Trophoblast cell (in vitro differentiated cells and primary cell): Measurements from ENCODE around the gene TEKT1.

Source experiments
- DNase-seq, 2 donors: peaks; one replicate each; pipeline ENCODE4 v3.0.0-alpha.2; 2016
- H2AFZ ChIP-seq: 2 replicates; pipeline ENCODE4 v1.6.1; 2013; ENCODE audit warnings: low read length, moderate library complexity, mild to moderate bottlenecking; ENCODE audit not compliant: insufficient read depth, poor library complexity
- H2AK5ac ChIP-seq: 2 replicates; pipeline ENCODE4 v1.6.1; 2013; ENCODE audit warnings: mild to moderate bottlenecking, low read length
- H2BK120ac ChIP-seq: 2 replicates; pipeline ENCODE4 v1.6.1; 2013; ENCODE audit warnings: low read length, mild to moderate bottlenecking, moderate library complexity; ENCODE audit not compliant: insufficient read depth, poor library complexity
- H2BK12ac ChIP-seq: 2 replicates; pipeline ENCODE4 v1.6.1; 2013; ENCODE audit warnings: mild to moderate bottlenecking, low read length, moderate library complexity
- H2BK5ac ChIP-seq: 2 replicates; pipeline ENCODE4 v1.6.1; 2013; ENCODE audit warnings: low read length, low read depth, moderate library complexity, mild to moderate bottlenecking; ENCODE audit not compliant: poor library complexity
- H3K14ac ChIP-seq: 2 replicates; pipeline ENCODE4 v1.6.1; 2013; ENCODE audit warnings: mild to moderate bottlenecking, low read length
- H3K18ac ChIP-seq: 2 replicates; pipeline ENCODE4 v1.6.1; 2013; ENCODE audit warnings: mild to moderate bottlenecking, low read length
- H3K23ac ChIP-seq: 2 replicates; pipeline ENCODE4 v1.6.1; 2013; ENCODE audit warnings: low read length
- H3K27ac ChIP-seq: 2 replicates; pipeline ENCODE4 v1.5.1; 2013; ENCODE audit warnings: low read depth, mild to moderate bottlenecking, inconsistent platforms, low read length, moderate library complexity
- H3K27me3 ChIP-seq: 2 replicates; pipeline ENCODE4 v1.6.1; 2013; ENCODE audit warnings: inconsistent platforms, mild to moderate bottlenecking, low read length, moderate library complexity; ENCODE audit not compliant: insufficient read depth
- H3K36me3 ChIP-seq, 2 experiments: 1 replicate in 1 of 2; 2 replicates in 1 of 2; pipeline ENCODE4 v1.6.1; 2013; ENCODE audit warnings: low read length in 2 of 2, mild to moderate bottlenecking in 2 of 2, moderate library complexity in 1 of 2; ENCODE audit not compliant: insufficient read depth in 2 of 2, control insufficient read depth in 1 of 2
- H3K4ac ChIP-seq: 2 replicates; pipeline ENCODE4 v1.6.1; 2013; ENCODE audit warnings: low read depth, mild to moderate bottlenecking, low read length, moderate library complexity
- H3K4me1 ChIP-seq, 2 experiments: 1 replicate in 1 of 2; 2 replicates in 1 of 2; pipeline ENCODE4 v1.6.1; 2013; ENCODE audit warnings: low read length in 2 of 2, mild to moderate bottlenecking in 2 of 2, moderate library complexity in 1 of 2; ENCODE audit not compliant: insufficient read depth in 2 of 2, control insufficient read depth in 1 of 2
- H3K4me2 ChIP-seq: 2 replicates; pipeline ENCODE4 v1.6.1; 2013; ENCODE audit warnings: inconsistent platforms, mild to moderate bottlenecking, low read length, moderate library complexity
- H3K4me3 ChIP-seq: 2 replicates; pipeline ENCODE4 v1.5.1; 2013; ENCODE audit warnings: mild to moderate bottlenecking, low read depth, low read length, inconsistent platforms
- H3K79me1 ChIP-seq: one replicate; pipeline ENCODE4 v1.6.1; 2013; ENCODE audit warnings: low read length
- H3K79me2 ChIP-seq: 2 replicates; pipeline ENCODE4 v1.6.1; 2013; ENCODE audit warnings: low read length, mild to moderate bottlenecking; ENCODE audit not compliant: control insufficient read depth, insufficient read depth, poor library complexity
- H3K9ac ChIP-seq: 2 replicates; pipeline ENCODE4 v1.6.1; 2013; ENCODE audit warnings: mild to moderate bottlenecking, low read length
- H3K9me3 ChIP-seq: 2 replicates; pipeline ENCODE4 v1.6.1; 2013; ENCODE audit warnings: low read depth, mild to moderate bottlenecking, control low read depth, inconsistent platforms, low read length; ENCODE audit not compliant: insufficient read depth
- H4K12ac ChIP-seq: 2 replicates; pipeline ENCODE4 v1.6.1; 2013; ENCODE audit warnings: low read depth, mild to moderate bottlenecking, low read length, moderate library complexity
- H4K8ac ChIP-seq: 2 replicates; pipeline ENCODE4 v1.6.1; 2013; ENCODE audit warnings: low read depth, mild to moderate bottlenecking, low read length, moderate library complexity
- H4K91ac ChIP-seq: one replicate; pipeline ENCODE4 v1.6.1; 2013; ENCODE audit warnings: low read depth, mild to moderate bottlenecking, low read length, moderate library complexity
- WGBS: extraction: QIAGEN DNeasy Blood & Tissue Kit; methylation state at CpG from one replicate; pipeline ENCODE4 v1.1.7; 2013; ENCODE audit warnings: missing lambda C conversion rate; ENCODE audit not compliant: insufficient read length, insufficient coverage; ENCODE audit errors: extremely low coverage; 5-methylcytosine and 5-hydroxymethylcytosine counted together

TEKT1 gene

DNA sequence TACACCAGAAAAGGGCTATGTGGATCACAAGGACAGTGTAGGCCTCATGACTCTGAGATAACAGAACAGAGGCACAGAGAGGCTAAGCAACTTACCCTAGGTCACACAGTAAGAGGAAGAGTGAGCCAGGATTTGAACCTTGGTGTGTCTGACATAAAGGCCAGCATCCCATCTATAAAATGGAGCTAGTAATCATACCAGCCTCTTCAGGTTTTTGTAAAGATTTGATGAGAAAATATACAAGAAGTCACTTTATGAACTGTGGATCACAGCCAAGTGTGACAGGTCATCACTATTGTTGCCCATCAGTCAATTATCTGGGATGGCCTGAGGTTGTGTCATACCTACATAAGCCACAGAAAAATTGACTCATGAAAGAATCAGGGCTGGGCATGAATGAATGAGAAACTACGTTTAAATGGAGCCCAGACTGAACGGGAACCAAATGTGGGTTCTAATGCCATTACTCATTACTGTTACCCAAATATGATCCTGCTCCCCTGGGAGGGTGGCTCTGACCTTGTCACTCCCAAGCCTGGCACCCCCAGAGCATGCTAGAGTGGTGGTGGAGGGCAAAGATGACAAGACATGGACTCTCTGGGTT is 34.5 kb downstream of the TEKT1 start:
- no peaks in the 10 kb centered on the region for H3K79me2 ChIP-seq
- no peak overlapping the region for H3K4ac ChIP-seq

GRCh38 chr17:6796017-6796886 is 35.3 kb downstream of the TEKT1 start:
- no CpG with 5 or more reads among the region's 10 CpGs for WGBS
- no peaks in the 10 kb centered on the region for H3K9me3 ChIP-seq
- H3K36me3 ChIP-seq, result no peaks in the 10 kb centered on the region
- no peak overlapping the region for H2BK120ac ChIP-seq
- no peak overlapping the region for H3K4ac ChIP-seq
- no peak overlapping the region for H4K8ac ChIP-seq
- H3K4me3 ChIP-seq, result no peak overlapping the region
- H3K79me1 ChIP-seq, result no peaks in the 10 kb centered on the region
- no peak overlapping the region for H4K12ac ChIP-seq
- H4K91ac ChIP-seq, result no peak overlapping the region
- H2AFZ ChIP-seq, result no peak overlapping the region
- no peaks in the 10 kb centered on the region for H3K79me2 ChIP-seq
- H3K18ac ChIP-seq, result no peak overlapping the region
- H3K4me2 ChIP-seq, result no peak overlapping the region
- H3K14ac ChIP-seq, result no peak overlapping the region
- H2AK5ac ChIP-seq, result no peak overlapping the region
- H3K4me1 ChIP-seq, result peaks cover 4 to 6% of the 10 kb centered on the region in 2 experiments
- H2BK12ac ChIP-seq, result no peak overlapping the region
- no peak overlapping the region for H2BK5ac ChIP-seq
- H3K23ac ChIP-seq, result no peak overlapping the region
- no peak overlapping the region for H3K27ac ChIP-seq
- no peaks in the 10 kb centered on the region for H3K27me3 ChIP-seq
- no peak for DNase-seq
- no peak overlapping the region for H3K9ac ChIP-seq

More for the DNA sequence above, 34.5 kb downstream of the TEKT1 start:
- Histone ChIP-seq H4K8ac (no peak overlapping the region), H3K27me3 (no peaks in the 10 kb centered on the region), H2BK12ac (no peak overlapping the region), H3K14ac (no peak overlapping the region), H3K9ac (no peak overlapping the region), H2AK5ac (no peak overlapping the region), H2BK120ac (no peak overlapping the region), H4K91ac (no peak overlapping the region), H3K9me3 (no peaks in the 10 kb centered on the region), H3K79me1 (no peaks in the 10 kb centered on the region), H3K4me3 (no peak overlapping the region), H2AFZ (no peak overlapping the region), H3K4me1 (peaks cover 4 to 6% of the 10 kb centered on the region in 2 experiments), H4K12ac (no peak overlapping the region), H2BK5ac (no peak overlapping the region), H3K36me3 (no peaks in the 10 kb centered on the region), H3K4me2 (no peak overlapping the region), H3K18ac (no peak overlapping the region), H3K23ac (no peak overlapping the region), H3K27ac (no peak overlapping the region)
- WGBS, result no CpG with 5 or more reads among the region's 2 CpGs
- DNase-seq, result no peak

DNA sequence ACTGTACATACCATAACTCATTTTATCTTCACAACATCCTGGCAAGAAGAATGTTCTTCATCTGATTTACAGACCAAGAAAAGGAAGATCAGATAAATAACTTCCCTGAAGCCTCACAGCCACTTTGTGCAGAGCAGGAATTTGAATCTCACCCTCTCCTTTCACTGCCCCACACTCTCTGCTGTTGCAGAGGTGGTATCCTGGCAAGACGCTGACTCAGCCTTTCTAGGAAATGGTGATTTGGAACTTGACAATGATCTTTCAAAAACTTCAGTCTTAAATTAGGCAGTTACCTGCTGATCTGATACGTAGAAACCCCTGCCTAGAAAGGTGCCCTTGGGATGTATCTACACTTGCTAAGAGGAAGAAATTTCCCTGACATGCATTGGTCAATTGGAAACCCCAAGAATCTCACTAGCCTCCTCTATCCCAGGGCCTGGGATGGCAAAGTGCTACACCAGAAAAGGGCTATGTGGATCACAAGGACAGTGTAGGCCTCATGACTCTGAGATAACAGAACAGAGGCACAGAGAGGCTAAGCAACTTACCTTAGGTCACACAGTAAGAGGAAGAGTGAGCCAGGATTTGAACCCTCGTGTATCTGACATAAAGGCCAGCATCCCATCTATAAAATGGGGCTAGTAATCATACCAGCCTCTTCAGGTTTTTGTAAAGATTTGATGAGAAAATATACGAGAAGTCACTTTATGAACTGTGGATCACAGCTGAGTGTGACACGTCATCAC is 37.6 kb downstream of the TEKT1 start:
- Histone ChIP-seq H3K9ac (no peak overlapping the region), H2BK12ac (no peak overlapping the region), H2AFZ (no peak overlapping the region), H3K4me1 (peaks cover 4 to 6% of the 10 kb centered on the region in 2 experiments), H4K91ac (no peak overlapping the region), H2AK5ac (no peak overlapping the region), H3K4ac (no peak overlapping the region), H4K8ac (no peak overlapping the region), H2BK5ac (no peak overlapping the region), H3K4me2 (no peak overlapping the region), H4K12ac (no peak overlapping the region), H3K18ac (no peak overlapping the region), H3K9me3 (no peaks in the 10 kb centered on the region), H3K79me2 (no peaks in the 10 kb centered on the region), H3K79me1 (no peaks in the 10 kb centered on the region), H3K27me3 (no peaks in the 10 kb centered on the region), H2BK120ac (no peak overlapping the region), H3K4me3 (no peak overlapping the region), H3K23ac (no peak overlapping the region), H3K14ac (no peak overlapping the region), H3K36me3 (no peaks in the 10 kb centered on the region), H3K27ac (no peak overlapping the region)
- WGBS, result no CpG with 5 or more reads among the region's 5 CpGs
- DNase-seq, result no peak

DNA sequence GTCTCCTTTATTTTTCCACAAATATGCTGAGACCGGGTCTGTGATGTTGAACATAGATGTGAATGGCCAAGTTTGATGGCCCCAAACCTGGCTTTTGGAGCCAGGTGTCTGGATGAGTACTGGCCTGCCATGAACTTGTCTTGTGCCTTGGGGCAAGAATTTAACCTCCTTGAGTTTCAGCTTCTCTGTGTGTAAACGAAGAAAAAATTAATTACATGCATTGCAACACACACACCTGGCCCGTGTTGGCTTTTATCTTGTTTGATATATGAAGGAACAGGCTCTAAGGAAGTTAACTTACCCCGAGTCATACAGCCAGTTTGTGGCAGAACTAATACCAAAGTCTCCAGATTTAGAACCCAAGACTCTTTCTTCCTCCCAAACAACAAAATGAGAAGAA is 42.4 kb downstream of the TEKT1 start:
- Histone ChIP-seq H2BK120ac (no peak overlapping the region), H3K4me2 (no peak overlapping the region), H3K4ac (no peak overlapping the region), H3K9me3 (no peaks in the 10 kb centered on the region), H4K8ac (no peak overlapping the region), H2BK5ac (no peak overlapping the region), H4K91ac (no peak overlapping the region), H3K27me3 (no peaks in the 10 kb centered on the region), H2AFZ (no peak overlapping the region), H3K9ac (no peak overlapping the region), H2AK5ac (no peak overlapping the region), H3K79me1 (no peaks in the 10 kb centered on the region), H2BK12ac (no peak overlapping the region), H3K79me2 (no peaks in the 10 kb centered on the region), H3K36me3 (no peaks in the 10 kb centered on the region), H3K4me1 (no peaks in the 10 kb centered on the region), H3K4me3 (no peak overlapping the region), H3K23ac (no peak overlapping the region), H3K14ac (no peak overlapping the region), H4K12ac (no peak overlapping the region), H3K18ac (no peak overlapping the region), H3K27ac (no peak overlapping the region)
- DNase-seq, result peak in 1 of 2 donors; percentile 11
- whole genome bisulfite sequencing, result no CpG with 5 or more reads among the region's 4 CpGs
